ENCODE results near the gene ARL3.
"Not testable (repeated sequence)": the region's sequence is repeated elsewhere in the genome, so short reads cannot be mapped to it uniquely, and the experiment has no call there.

The ARL3 gene

DNA sequence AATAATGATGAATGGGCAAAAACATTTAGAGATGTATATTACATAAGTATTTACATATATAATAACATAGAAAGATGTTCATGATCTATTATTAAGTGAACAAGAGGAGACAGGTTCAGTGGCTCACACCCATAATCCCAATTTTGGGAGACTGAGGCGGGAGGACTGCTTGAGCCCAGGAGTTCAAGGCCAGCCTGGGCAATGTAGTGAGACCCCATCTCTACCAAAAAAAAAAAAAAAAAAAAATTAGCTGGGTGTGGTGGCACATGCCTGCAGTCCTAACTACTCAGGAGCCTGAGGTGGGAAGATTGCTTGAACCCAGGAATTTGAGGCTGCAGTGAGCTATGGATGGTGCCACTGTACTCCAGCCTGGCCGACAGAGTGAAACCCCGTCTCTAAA, 12.4 kb downstream of the ARL3 start:
- no peak for DNase-seq

DNA sequence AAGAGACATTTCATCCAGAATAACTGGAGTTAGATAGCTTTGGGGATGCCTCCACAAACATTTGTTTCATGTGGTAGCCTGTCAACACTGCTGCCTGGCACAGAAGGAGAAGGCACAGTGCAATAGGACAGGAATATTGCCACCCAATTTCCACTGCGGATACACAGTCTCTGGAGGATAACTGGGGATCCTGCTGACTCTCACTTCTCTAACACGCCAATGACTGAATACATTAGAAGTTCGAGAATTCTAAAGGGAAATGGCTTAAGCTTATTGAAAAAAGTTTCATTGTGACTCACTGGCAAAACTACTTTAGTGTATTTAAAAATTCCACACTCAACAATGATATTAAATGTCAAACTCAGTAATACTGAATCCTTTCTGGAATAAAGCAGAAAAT, 12.9 kb downstream of the ARL3 start:
- no peak for DNase-seq

DNA sequence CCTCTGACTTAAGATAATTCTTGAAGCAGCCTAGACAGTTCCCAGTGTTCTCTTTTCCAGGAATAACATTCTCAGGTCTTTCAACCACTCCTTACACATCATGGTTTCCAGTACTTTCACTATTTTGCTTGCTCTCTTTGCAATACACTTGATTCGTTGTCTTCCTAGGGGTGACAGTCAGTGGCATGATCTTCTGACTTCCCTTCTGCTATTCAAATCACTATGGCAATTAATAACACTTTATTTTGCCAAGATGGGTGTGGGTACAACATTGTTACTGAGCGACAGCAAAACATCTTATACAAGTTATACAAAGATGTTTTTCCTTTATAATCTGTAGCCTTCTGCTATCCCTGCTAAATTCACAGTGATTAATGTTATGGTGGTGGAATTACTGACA, 15.3 kb downstream of the ARL3 start:
- DNase-seq, result no peak

DNA sequence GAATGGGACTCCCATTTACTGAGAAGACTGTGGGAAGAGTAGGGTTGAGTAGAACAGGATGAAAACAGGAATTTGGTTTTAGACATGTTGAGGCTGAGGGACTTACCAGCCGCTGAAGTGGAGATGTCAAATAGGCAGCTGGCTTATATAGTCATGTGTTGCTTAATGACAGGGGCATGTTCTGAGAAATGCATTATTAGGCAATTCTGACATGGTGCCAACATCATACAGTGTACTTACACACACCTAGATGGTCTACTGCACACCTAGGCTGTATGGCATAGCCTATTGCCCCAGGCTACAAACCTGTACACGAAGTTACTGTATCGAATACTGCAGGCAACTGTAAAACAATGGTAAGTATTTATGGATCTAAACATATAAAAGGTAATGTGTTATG, 17.5 kb downstream of the ARL3 start:
- DNase-seq, result no peak

DNA sequence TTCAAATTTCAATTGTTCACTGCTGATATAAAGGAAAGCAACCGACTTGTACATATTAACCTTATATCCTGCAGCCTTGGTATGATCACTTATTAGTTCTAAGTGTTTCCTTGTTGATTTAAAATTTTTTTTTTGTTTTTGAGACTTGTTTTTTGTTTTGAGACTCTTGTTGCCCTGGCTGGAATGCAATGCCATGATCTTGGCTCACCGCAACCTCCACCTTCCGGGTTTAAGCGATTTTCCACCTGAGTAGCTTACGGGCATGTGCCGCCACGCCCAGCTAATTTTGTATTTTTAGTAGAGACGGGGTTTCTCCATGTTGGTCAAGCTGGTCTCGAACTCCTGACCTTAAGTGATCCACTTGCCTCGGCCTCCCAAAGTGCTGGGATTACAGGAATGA, 18.8 kb downstream of the ARL3 start:
- DNase-seq, result not testable (repeated sequence)

DNA sequence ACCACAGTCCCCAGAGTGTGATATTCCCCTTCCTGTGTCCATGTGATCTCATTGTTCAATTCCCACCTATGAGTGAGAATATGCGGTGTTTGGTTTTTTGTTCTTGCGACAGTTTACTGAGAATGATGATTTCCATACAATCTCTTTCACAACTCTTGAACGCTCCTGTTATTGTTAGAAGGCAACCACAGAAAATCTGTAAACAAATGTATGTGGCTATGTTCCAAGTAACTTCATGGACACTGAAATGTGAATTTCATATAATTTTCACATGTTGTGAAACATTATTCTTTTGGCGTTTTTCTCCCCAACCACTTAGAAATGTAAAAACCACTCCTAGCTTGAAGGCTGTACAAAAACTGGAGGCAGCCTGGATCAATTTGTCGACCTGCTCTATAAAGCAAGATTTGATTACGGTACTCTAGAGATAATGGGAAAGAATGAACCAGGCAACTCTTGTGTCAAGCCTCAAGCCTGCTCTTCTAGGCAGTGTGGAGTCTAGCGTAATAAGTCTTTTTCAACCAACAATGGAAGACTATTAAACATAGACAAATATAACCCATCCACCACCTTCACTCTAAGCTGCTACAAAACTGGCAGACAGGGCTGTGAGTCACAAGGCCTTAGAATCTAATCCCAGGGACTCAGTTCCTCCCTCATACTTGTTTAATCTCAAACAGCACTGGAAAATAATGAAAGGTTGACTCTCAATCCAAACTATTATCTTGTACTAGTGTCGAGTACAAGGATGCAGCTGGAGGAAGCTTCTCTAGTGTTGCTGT, 22.7 kb downstream of the ARL3 start:
- no peak for DNase-seq

DNA sequence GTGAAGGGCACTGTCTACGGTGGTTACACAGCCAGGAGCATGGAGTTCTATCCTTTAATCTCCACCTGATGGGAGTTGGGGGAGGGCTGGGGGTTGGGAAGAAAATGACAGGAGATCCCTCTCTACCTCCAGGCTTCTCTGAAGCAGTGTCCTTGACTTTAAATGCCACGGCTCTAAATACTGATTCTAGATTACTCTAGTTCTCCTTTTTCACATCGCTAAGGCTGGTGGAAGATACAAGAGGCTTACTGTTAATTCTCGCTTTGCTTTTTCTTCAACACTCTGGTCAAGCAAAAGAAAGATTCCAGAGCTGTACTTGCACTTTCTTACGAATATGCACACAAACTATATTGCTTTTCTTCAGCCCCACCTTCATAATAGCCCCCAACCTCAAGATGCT, 30.5 kb downstream of the ARL3 start:
- no peak for DNase-seq

DNA sequence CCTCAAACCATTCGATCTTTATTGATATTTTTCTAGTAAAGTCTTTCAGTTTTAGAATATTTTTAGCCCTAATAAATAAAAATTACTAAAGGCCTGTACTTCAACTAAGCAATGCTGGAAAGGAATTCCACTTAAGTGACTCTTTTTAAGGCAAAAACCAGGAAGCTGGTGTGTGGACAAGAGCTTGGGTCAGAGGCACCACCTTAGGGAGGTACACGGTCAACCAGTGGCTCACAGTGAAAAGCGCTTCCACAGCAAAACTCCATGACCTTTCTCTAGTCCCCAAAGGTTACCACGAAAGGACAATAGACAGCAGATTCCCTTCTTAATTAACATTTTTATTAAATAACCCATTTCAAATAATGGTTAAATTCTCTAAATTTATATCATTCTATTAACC, 31.2 kb downstream of the ARL3 start:
- DNase-seq, result no peak

DNA sequence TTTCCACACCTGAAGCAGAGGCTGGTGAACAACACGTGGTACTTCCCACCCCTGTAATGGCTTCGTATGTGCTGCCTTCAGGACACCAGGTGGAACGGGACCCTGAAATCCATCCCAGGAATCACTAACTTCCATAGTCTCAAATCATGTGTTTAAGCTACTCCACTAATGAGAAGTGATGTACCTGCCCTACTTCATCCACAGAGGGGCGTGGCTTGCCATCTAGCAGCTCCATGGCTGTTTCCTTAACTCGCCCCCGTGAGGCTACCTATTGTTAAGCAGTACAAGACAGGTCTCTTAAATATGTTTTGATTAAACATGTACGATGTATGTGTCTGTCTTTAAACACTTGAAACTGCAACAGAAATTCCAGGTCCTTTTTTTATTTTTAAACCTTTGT, 31.8 kb downstream of the ARL3 start:
- DNase-seq, result no peak

DNA sequence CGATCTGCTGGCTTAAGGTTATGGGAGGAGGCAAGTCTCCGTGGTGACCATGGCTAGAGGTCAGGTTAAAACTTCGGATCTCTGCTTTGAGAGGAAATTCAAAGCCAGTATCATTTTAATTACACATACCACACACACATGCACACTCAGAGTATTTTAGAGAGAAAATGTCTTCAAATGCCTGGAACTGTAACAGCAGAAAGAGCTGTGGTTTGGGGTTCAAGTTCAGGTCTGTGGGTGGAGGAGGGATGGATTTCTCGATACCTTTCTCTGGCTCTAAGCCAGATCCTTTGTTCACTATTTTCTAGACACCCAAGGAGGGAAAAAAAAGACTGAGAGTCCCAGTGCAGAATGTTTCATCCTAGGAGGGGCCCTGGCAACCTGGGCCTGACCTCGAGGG, 32.5 kb downstream of the ARL3 start:
- DNase-seq, result no peak

DNA sequence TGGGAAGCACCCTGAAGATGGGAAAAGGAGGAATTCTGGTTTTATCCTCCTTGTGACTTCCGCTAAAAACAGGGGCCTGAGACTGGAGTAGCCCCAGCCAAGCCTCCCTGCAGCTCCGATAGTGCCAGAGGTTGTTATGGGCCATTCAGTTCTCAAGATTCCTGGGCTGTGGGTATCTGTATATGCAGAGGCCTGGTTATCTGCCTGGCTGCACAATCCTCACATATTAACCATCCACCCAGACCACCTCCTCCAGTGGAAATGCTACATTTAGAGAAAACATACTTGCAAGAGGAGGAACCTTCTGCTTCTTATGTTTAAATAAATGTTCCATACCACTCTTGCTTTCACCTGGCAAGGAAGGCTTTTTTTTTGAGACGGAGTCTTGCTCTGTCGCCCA, 34.6 kb downstream of the ARL3 start:
- no peak for DNase-seq

DNA sequence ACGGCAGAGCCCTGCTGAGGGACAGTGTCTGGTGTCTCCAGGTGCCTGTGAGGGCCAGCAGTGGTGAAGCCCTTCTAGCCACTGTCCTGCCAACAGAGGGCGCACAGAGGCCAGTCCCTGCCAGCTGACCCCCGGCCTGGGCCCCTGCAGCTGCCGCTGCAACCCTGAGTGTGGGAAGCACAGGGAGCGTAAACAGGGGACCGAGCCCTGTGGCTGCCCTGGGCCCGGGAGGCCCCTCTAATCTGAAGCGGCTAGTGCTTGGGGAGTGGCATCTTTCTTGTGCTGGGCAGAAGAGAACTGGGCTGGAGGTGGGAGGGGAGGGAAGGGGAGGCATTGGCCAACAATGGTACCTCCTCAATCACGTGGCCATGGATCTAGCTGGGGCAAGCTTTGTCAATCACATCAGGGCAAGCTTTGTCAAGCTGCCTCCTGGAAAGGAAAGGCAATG, 35.3 kb downstream of the ARL3 start:
- DNase-seq, result no peak

DNA sequence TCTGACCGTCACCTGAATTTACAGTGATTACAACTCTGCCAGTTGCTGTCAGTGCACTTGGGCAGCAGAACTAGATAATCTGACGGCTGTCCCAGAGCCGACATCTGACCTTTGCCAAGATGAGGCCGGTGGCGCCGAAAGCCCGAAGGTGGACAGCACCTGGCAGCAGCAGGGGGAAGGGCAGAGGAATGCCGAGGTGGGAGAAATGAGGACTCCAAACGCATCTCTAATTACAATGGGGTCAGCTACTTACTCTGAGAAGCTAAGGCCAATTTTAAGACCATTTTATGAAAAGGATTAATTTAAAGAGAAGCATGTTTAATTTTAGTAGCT, 36.2 kb downstream of the ARL3 start:
- no peak for DNase-seq

DNA sequence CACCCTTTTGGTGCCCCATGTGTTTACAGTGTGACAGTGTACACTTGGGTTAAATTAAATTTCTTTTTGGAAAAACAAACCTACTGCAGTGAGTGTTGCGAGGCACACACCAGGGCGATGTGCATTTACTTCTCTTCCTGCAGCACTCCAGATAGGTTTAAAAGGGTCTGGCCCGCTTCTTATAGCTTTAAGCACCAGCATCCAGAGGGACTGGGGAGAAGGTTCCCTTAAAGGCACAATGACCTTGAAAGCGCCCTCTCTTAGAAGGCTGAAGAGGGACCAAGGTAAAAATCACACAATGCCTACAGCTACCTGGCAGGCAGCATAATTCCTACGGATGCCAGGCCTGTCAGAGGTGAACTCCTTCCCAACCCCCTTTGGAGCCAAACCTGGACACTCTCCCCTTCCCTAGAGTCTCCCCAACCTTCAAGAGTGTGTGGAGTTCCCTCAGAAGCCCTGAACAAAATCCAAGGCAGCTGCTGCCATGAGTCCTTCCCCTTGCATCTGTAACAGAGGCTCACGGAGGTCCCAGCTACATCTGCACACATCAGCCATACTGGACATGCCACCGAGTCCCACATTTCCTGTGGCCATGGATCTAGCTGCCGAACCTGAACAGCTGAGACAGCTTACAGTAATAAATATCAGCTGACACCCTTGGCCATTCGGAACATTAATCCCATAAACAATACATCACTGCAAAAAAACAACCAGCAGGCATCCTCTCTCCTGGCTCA, 36.7 kb downstream of the ARL3 start:
- no peak for DNase-seq

DNA sequence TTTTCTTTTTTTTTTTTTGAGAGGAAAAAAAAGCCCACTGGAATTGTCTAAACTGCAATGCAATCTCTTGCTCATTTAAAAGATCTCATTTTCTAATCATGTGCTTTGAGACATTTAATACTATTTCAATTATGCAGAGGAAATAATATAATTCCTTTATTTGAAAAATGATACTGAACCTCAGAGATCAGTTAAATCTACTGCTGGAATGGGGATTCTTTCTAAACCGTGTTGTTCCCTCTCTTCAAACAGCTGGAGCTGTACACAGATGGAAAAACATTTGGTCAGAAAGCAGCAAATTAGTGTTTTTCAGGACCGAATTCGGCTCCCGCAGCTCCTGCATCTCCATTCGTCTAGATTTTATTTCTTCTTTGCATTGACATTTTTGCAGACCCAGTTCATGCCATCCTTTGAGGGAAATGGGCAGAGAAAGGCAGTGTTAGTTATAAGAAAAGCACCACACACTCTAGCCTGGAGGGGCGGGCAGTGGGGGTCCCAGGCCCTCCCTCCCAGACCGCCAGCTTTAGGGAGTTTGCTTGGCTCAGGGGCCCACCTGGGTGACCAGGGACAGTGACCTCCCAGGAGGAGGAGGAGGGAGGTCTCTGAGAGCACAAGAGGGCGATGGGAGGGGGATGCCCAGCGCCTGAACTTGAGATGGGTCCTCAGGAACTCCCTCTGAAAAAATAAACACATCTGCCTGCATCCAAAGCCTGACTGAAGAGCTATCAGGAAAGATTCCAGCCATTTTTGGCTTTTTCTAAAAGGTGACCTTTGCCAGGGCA, 37.5 kb downstream of the ARL3 start:
- DNase-seq, result no peak

DNA sequence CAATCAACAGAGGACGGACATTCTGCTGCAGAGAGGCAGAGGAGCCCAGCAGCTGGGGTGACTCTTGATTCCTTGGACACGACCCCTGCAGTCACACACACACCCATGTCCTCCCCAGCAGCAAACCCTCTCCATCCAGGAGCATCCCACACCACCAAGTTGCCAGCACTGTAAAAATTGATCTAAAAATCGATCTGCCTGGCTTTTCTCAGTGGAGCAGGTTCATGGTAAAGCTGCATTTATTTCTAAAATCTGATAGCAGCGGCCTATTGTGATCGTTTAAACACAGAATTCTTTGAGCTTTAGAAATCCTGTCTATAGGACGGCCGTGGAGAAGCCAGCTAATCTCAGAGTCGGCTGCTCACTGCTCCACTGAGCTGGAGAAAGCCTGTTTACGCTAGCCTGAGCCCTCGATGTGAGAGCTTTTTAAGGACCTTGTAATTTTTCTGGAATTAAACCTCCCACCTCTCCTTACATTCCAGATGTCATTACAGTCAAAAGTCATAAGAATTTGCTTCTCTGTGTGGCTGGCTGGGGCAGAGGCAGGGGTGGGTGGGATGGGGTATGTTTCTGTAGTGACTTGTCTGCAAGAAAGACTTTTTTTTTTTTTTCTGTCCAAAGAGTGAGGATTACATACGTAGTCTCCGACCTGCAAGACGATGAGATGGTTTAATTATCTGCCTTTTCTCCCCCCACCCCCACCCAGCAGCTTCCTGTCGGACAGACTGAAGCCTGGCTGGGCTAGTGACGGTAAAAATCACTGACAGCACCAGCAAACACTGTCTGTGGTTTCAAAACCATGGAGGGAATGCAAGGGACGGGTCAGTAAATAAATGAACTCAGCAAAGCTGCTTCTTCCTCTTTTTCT, 38.3 kb downstream of the ARL3 start:
- no peak for DNase-seq

DNA sequence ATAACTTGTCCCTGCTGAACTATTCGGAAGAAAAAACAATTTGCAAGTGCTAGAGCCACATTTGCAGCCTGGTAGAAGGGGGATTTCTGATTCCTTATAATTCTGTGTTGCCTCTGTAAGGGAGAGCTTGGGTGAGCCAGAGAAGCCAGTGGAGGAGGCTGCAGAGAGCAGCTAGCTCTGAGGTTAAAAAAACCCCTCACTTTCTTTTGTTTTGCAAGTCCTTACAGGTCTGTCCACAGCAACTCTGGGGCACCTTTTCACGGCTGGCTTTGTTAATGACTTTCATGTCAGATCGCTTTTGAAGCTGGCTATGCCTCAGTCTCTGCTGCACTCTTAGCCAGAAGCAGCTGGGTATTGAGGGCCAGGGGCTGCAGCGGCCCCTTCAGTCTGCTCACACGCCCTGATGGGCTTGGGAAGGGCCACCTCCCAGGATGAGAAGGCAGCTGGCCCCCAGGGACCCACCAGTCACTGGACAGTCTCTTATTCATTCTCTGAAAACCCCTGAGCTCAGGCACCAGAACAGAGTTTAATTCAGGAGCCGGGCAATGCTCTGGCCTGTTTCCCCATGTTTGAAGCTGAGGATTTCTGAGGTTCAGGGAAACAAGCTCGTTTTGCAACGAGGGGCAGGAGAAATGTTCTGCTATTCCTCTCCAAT, 39.1 kb downstream of the ARL3 start:
- no peak for DNase-seq

DNA sequence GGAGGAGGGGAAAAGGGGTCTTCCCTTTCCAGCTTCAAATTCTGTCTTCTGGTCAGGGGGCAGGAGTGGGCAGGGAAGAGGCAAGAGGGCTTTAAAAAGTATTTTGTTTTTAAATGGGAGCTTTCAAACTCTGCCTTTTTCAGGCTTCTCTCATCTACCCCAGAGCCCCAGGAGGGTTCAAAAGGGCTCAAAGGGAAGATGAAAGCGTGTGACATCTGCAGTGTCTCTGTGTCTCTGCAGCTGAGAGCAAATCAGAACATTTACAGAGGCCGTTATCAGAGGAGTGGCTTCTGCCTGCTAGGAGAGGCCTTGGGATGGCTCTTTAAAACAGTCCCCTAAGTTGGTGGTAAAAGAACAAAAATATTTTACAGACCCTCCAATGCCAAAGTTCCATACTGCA, 39.6 kb downstream of the ARL3 start:
- no peak for DNase-seq

DNA sequence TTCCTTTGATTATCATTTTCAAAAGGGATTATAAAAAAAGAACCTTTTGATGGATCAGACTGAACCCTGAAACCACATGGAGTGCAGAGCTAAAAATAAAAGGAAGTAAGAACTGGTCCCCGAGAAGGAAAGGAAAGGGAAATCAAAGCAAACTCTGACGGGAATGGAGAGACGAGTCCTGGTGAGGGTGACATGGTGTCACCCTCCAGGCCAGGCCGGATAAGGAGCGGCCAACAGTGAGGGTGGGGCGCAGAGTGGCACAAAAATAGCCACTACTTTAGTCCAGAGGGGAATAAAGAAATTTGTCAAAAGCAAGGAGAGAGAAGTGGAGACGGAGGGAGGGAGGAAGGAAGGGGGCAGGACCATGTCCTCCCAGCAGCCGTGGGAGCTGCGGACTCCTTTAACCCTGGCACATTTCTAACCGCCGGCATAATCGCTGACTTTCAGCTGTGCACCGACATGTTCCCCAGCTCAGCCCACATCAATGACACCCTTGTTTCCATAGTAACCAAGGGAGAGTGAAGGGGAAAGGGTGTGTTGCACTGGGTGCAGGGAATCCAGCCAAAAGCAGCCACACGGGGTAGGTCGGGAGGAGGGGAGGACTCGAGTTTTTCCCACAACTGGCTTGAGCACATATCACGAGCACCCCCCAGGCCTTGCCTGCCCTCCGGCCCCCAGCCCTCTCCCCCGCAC, 40.2 kb downstream of the ARL3 start:
- DNase-seq, result peak; percentile 69

DNA sequence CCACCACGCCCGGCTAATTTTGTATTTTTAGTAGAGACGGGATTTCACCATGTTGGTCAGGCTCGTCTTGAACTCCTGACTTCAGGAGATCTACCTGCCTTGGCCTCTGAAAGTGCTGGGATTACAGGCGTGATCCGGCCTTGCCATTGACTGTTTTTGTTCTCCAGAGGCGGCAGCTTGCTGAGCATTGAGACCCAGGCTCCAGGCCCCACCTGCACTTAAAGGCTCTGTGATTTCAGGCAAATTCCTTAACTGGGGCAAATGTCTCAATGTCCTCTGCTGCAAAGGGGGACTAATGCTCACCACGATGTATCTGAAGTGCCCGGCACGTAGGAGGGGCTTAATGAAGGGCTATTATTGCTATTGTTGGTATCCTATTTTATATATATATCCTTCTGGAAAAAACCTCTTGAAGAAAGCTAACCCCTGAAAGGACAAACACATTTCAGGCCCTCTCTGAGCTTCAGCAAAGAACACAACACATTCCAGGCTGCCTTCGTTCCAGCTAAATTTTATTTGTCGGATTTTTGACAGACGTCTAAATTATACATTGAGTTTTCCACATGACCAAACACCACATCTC, 40.9 kb downstream of the ARL3 start:
- no peak for DNase-seq

DNA sequence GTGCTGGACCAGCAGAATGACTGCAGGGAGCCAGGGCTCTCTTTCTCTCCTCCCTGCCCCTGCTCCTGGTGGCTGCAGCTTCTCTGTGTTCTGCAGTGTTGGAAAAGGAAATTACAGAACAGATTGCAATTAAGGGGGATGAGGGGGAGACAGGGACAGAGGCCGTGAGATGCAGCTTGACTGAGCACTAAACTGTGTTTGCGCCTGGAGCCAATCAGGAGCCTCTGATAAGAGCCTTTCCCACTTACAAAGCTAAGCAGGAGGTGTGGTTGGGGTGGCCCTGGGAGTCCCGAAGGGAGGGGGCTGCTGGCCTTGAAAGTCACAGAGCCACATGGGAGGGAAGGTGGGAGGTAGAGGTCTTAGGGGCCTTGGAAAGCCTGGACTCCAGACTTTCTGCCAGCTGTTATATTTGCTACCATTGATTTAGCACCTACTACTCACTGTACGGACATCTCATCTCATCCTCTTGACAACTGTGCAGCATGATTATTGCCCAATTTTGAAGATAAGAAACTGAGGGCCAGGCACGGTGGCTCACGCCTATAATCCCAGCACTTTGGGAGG, 43.2 kb downstream of the ARL3 start:
- no peak for DNase-seq
